Vagina (tissue), 2 donors: ENCODE results near the gene C3.
A peak's percentile ranks its signal among the peaks of the same experiment; 100 is the strongest.

Source experiments
- POLR2AphosphoS5 ChIP-seq, 2 donors: sonication (generic); formaldehyde crosslinking; IDR thresholded peaks; one replicate each; pipeline ENCODE4 v1.9.0; 2017; ENCODE audit warnings: antibody characterized with exemption in 2 of 2, mild to moderate bottlenecking in 2 of 2, low read depth in 1 of 2; ENCODE audit not compliant: insufficient read depth in 1 of 2
- TF ChIP-seq, protein P1 (sequence below), 3 experiments: fragments of 450-650 bp in 2 of 3; fragments of 200-600 bp in 1 of 3; sonication (generic) in 1 of 3; IDR thresholded peaks; one replicate each; pipeline ENCODE4 v1.5.1; 2017 to 2019; ENCODE audit warnings: antibody characterized with exemption in 3 of 3, mild to moderate bottlenecking in 2 of 3, moderate library complexity in 2 of 3

DNA sequence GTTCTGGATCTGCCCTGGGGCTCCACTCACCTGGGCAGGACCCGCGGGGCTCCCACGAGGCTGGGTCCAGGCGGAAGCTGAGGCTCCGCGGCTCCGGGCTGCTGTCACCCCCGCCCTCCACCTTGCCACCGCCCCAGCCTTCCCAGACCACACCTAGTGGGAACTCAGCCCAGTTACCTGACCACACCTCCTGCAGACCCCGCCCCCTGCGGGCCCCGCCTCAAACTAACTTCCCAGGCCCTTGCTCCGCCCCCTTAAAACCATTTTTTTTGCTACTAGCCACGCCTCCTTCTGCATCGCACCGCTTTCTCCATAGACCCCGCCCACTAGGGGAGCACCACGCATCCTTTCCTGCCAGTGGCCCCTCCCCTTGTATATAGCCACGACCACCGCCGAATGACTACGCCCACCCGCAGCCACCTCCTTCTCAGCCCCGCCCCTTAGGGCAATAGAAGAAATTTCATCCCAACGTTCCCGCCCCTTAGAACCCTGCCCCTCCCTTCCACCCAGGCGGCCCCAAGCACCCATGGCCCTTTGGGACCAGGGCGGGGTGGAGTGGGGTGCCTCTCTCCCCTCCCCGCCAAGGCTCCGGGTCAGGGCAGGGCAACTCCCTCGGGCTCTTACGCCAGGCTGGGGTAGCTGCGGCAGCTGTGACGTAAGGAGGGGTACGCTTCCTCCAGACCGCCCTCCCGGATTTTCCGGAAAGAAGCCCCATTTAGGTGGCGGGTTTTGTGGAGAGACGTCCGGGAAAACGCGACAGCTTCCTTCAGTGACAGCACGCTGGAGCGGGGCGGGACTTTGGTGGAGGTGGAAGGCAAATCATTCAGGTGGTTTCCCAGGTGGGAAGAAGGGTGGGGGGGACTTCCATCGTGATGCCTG is 47.1 kb upstream of the C3 start, which contains the start of gene SH2D3A:
- TF ChIP-seq, protein P1, sequence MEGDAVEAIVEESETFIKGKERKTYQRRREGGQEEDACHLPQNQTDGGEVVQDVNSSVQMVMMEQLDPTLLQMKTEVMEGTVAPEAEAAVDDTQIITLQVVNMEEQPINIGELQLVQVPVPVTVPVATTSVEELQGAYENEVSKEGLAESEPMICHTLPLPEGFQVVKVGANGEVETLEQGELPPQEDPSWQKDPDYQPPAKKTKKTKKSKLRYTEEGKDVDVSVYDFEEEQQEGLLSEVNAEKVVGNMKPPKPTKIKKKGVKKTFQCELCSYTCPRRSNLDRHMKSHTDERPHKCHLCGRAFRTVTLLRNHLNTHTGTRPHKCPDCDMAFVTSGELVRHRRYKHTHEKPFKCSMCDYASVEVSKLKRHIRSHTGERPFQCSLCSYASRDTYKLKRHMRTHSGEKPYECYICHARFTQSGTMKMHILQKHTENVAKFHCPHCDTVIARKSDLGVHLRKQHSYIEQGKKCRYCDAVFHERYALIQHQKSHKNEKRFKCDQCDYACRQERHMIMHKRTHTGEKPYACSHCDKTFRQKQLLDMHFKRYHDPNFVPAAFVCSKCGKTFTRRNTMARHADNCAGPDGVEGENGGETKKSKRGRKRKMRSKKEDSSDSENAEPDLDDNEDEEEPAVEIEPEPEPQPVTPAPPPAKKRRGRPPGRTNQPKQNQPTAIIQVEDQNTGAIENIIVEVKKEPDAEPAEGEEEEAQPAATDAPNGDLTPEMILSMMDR (IDR thresholded peaks at IDR 0.05): no peak
- peak in 1 of 2 donors; percentile 70 for TF ChIP-seq POLR2AphosphoS5 (IDR thresholded peaks at IDR 0.05; ENCODE audit: insufficient read depth in 1 of 2, low read depth in 1 of 2)
